GM18907 (cell line): ENCODE measurements around the gene DCDC2.
"Not testable (repeated sequence)": the region's sequence is repeated elsewhere in the genome, so short reads cannot be mapped to it uniquely, and the experiment has no call there.

Experiments
- ATAC-seq: cut with Tn5 transposase; IDR thresholded peaks from one replicate; pipeline ENCODE4 v1.9.1; 2021; ENCODE audit warnings: mild to moderate bottlenecking, moderate library complexity; ENCODE audit not compliant: unreplicated experiment

Gene DCDC2

GRCh38 chr6:24228681-24229255 lies 129.1 kb downstream of the DCDC2 start:
- ATAC-seq: peak; percentile 64

- no peak for ATAC-seq
These were observed 129.7 kb downstream of the DCDC2 start for GRCh38 chr6:24228123-24228522.

GRCh38 chr6:24227556-24227955 lies 130.3 kb downstream of the DCDC2 start:
- ATAC-seq: no peak

GRCh38 chr6:24226541-24226940 lies 131.3 kb downstream of the DCDC2 start:
- no peak for ATAC-seq

- ATAC-seq: no peak
These were observed 132.0 kb downstream of the DCDC2 start for GRCh38 chr6:24225838-24226237.

- ATAC-seq: no peak
These were observed 134.5 kb downstream of the DCDC2 start for GRCh38 chr6:24223115-24223919.

GRCh38 chr6:24219670-24220069 lies 138.2 kb downstream of the DCDC2 start:
- ATAC-seq: no peak

GRCh38 chr6:24214984-24215383 lies 142.9 kb downstream of the DCDC2 start:
- no peak for ATAC-seq

GRCh38 chr6:24207413-24207812 lies 150.4 kb downstream of the DCDC2 start:
- ATAC-seq: no peak

- ATAC-seq: peak; percentile 73
These were observed 152.8 kb downstream of the DCDC2 start for GRCh38 chr6:24205020-24205492.

- ATAC-seq: not testable (repeated sequence)
These were observed 153.7 kb downstream of the DCDC2 start for GRCh38 chr6:24204113-24204512.

- ATAC-seq: no peak
These were observed 160.0 kb downstream of the DCDC2 start for GRCh38 chr6:24197892-24198291.

GRCh38 chr6:24195836-24196597 lies 161.8 kb downstream of the DCDC2 start:
- no peak for ATAC-seq

GRCh38 chr6:24194978-24195700 lies 162.7 kb downstream of the DCDC2 start:
- no peak for ATAC-seq

- ATAC-seq: no peak
These were observed 164.5 kb downstream of the DCDC2 start for GRCh38 chr6:24193364-24193763.

- no peak for ATAC-seq
These were observed 166.5 kb downstream of the DCDC2 start for GRCh38 chr6:24191346-24191745.

- no peak for ATAC-seq
These were observed 169.2 kb downstream of the DCDC2 start for GRCh38 chr6:24188578-24189080.

- no peak for ATAC-seq
These were observed 169.8 kb downstream of the DCDC2 start for GRCh38 chr6:24187965-24188577.

- no peak for ATAC-seq
These were observed 171.5 kb downstream of the DCDC2 start for GRCh38 chr6:24186349-24186748.

- ATAC-seq: no peak
These were observed 174.3 kb downstream of the DCDC2 start for GRCh38 chr6:24183584-24183983.
